Fibroblast of skin of right quadriceps (primary cell): ENCODE results near the gene CEP112.

Experiments
- DNase-seq: peaks from one replicate; pipeline ENCODE4 v3.0.0-alpha.2; 2013

Gene CEP112

GRCh38 chr17:65977041-65977440, 214.9 kb downstream of the CEP112 start:
- peak; percentile 30 for DNase-seq

GRCh38 chr17:65975878-65976277, 216.1 kb downstream of the CEP112 start:
- no peak for DNase-seq

GRCh38 chr17:65973237-65973636, 218.7 kb downstream of the CEP112 start:
- DNase-seq, result no peak

GRCh38 chr17:65967372-65967771, 224.6 kb downstream of the CEP112 start:
- DNase-seq, result no peak

- DNase-seq, result no peak
Measured at GRCh38 chr17:65966072-65966695, 225.7 kb downstream of the CEP112 start.

GRCh38 chr17:65963179-65963578, 228.8 kb downstream of the CEP112 start:
- DNase-seq, result no peak

GRCh38 chr17:65959630-65960029, 232.3 kb downstream of the CEP112 start:
- DNase-seq, result no peak

- DNase-seq, result no peak
Measured at GRCh38 chr17:65956814-65957213, 235.1 kb downstream of the CEP112 start.

- DNase-seq, result no peak
Measured at GRCh38 chr17:65954148-65954449, 237.8 kb downstream of the CEP112 start.

- no peak for DNase-seq
Measured at GRCh38 chr17:65953316-65954147, 238.4 kb downstream of the CEP112 start.

- DNase-seq, result no peak
Measured at GRCh38 chr17:65952586-65952985, 239.3 kb downstream of the CEP112 start.

- no peak for DNase-seq
Measured at GRCh38 chr17:65952015-65952414, 239.9 kb downstream of the CEP112 start.

- no peak for DNase-seq
Measured at GRCh38 chr17:65947831-65948230, 244.1 kb downstream of the CEP112 start.

- no peak for DNase-seq
Measured at GRCh38 chr17:65942592-65942991, 249.3 kb downstream of the CEP112 start.

- DNase-seq, result no peak
Measured at GRCh38 chr17:65941356-65941899, 250.5 kb downstream of the CEP112 start.

- peak; percentile 62 for DNase-seq
Measured at GRCh38 chr17:65936013-65936412, 255.9 kb downstream of the CEP112 start.

GRCh38 chr17:65933290-65933689, 258.6 kb downstream of the CEP112 start:
- DNase-seq, result no peak

GRCh38 chr17:65931246-65932149, 260.4 kb downstream of the CEP112 start:
- DNase-seq, result peak; percentile 78

- peak; percentile 62 for DNase-seq
Measured at GRCh38 chr17:65930140-65930730, 261.7 kb downstream of the CEP112 start.

- no peak for DNase-seq
Measured at GRCh38 chr17:65926599-65926998, 265.3 kb downstream of the CEP112 start.

- DNase-seq, result peak; percentile 21
Measured at GRCh38 chr17:65925606-65926307, 266.2 kb downstream of the CEP112 start.

- DNase-seq, result no peak
Measured at GRCh38 chr17:65920996-65921395, 270.9 kb downstream of the CEP112 start.
